Measurements from ENCODE around the gene THRSP. TPM values are rescaled to one million over a fixed set of nuclear protein-coding genes. Genes with fewer than 3 reads are reported as not detected.

THRSP gene, protein sequence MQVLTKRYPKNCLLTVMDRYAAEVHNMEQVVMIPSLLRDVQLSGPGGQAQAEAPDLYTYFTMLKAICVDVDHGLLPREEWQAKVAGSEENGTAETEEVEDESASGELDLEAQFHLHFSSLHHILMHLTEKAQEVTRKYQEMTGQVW
- total RNA-seq, result 0.15 TPM in 1 of 2 replicates, not detected in the other

DNA sequence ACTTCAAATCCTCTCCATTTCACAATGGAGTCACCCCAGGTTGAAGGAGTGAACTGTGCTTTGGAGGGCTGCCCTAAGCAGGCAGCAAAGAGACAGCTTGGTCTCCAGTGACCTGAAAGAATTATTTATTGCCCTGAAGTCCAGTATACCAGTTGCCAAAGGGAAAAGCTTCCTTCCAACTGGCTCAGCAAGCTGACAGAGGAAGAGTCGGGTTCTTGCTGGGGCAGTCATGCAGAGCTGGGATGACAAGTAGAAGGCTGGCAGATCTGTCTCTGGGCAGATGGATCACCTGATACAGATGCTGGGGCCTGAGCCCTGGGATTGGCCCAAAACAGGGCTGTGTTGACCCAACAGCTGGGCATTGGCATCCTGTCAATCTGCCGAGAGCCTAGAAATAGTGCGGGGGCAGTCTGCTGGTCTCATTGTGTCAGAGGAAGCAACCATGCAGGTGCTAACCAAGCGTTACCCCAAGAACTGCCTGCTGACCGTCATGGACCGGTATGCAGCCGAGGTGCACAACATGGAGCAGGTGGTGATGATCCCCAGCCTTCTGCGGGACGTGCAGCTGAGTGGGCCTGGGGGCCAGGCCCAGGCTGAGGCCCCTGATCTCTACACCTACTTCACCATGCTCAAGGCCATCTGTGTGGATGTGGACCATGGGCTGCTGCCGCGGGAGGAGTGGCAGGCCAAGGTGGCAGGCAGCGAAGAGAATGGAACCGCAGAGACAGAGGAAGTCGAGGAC is at the start of gene THRSP:
THRSP (plus strand) TSS at position 422 of the 742 bp plus-strand sequence; CDS start at position 443, 21 bp downstream.

DNA sequence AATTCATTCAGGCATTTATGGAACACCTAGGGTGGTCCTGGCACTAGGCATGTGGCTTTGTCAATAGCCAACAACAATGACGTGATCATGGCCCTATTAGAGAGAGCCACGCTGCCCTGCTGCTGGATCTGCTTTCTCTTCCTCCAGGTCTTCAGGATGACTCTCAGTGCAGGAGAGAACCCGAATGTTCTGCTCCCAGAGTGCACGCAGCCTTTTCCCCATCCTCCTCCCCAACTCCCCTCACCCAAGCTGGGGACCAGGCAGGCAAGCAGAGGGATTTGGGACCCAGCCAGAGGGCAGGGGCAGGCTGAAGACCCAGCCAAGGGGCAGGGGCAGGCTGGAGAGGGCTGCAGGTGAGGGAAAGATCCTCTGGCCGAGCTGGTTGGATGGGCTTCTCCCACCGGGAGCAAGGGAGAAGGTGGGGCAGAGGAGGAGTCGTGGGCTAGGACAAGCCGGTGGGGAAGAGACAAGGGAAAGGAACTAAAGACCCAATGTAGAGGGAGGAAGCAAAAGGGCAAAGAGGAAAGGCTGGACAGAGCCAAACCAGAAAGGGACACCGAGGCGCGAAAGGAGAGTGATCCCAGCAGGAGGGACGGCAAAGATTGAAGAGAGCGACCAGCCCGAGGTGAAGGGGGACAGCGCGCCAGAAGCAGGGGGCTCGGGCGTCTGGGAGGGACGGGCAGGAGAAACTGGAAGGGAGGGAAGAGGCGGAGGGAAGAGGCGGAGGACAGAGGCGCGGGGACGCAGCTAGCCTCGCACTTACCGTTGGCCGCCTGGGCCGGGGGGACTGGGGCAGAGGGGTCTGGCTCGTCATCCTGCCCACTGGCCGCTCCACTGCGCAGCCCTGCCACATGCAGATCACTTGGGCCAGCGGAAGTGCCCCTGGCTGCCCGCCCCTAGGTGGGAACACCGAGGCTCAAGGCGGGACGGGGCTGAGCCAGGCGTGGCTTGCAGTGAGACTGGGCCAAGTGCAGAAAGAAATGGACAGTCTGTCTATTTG is 41.0 kb upstream of the THRSP start, which contains the start of gene KCTD14:
KCTD14 (minus strand) TSS at position 880 of the 1,000 bp plus-strand sequence; CDS start at position 853, 27 bp downstream.

DNA sequence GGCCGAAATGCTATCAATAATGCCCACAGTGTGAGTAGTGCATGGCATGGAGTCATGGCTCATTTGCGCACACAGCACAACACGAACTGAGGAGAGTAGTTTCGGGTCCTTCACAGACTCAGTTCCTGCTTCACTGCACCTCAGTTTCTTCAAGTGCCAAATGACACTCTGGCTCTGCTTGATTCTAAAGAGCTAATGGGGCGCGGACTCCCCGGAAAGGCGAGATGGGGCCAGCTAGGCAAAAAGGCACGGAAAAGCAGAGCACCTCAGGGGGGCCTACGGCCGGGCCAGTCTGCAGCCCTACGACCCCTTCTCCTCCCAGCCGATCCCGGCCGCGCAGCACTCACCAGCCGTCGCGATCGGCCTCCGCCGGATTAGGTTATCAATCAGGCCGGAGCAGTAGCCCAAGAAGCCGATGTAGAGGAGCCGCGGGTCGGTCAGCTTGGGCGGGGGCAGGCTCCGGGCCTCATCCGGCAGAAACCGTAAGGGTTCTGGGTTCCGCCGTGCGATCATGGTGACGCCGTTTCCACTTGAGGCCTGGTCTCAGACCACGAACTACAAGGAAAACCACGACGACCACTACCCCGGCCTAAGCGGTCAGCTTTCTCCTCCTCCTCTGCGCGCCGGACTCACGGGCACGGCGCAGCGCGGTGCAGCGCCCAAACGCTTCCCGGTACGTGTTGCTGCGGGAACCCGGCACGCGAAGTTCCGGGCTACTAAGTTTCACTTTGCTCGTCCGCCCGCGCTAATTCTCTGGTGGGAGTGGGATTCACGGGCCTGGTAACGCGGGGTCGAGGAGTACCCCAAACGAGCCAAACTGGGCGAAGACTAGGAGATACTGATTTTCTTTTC is 15.8 kb downstream of the THRSP start, which contains the start of gene NDUFC2:
NDUFC2 (minus strand) TSS at position 631 of the 852 bp plus-strand sequence; CDS start at position 513, 118 bp downstream.

Other genes starting within 250 kb of the THRSP start
- 21.8 and 40.9 TPM in 2 replicates for gene RSF1, start 243.1 kb upstream of the THRSP start, total RNA-seq
- 18.9 and 38.3 TPM in 2 replicates for gene AAMDC, start 242.7 kb upstream of the THRSP start, total RNA-seq
- 46.1 and 47.8 TPM in 2 replicates for gene INTS4, start 69.2 kb upstream of the THRSP start, total RNA-seq
- gene KCTD14, start 40.6 kb upstream of the THRSP start, total RNA-seq, result 1.3 and 1.5 TPM in 2 replicates
- gene NDUFC2, start 16.0 kb downstream of the THRSP start, total RNA-seq, result 133 and 158 TPM in 2 replicates
- 26.3 and 34.0 TPM in 2 replicates for gene ALG8, start 75.8 kb downstream of the THRSP start, total RNA-seq
- gene KCTD21, start 124.8 kb downstream of the THRSP start, total RNA-seq, result 15.9 and 16.9 TPM in 2 replicates
- gene USP35, start 125.1 kb downstream of the THRSP start, total RNA-seq, result 18.9 and 19.7 TPM in 2 replicates